Gastroesophageal sphincter (tissue), 4 donors: ENCODE measurements around the gene RAB8A. TPM values are rescaled to one million over a fixed set of nuclear protein-coding genes. Genes with fewer than 3 reads are reported as not detected.

Source experiments
- ATAC-seq: fragments of 150-250 bp; one replicate; pipeline ENCODE4 v1.9.1; 2016; ENCODE audit warnings: mild to moderate bottlenecking, moderate library complexity
- H3K27ac ChIP-seq, 4 donors: fragments of 200-600 bp; sonication (generic) in 3 of 4; 1 replicate in 3 of 4; 2 replicates in 1 of 4; pipeline ENCODE4 v1.5.1; 2016 to 2019
- H3K27me3 ChIP-seq: fragments of 200-600 bp; sonication (generic); one replicate; pipeline ENCODE4 v1.5.1; 2019
- H3K36me3 ChIP-seq, 2 donors: fragments of 200-600 bp; sonication (generic); one replicate each; pipeline ENCODE4 v1.5.1; 2019; ENCODE audit warnings: control low read depth in 1 of 2
- H3K4me1 ChIP-seq, 3 donors: fragments of 200-600 bp; sonication (generic); 1 replicate in 2 of 3; 2 replicates in 1 of 3; pipeline ENCODE4 v1.5.1; 2016 to 2019; ENCODE audit warnings: control low read depth in 2 of 3
- H3K4me3 ChIP-seq, 2 donors: fragments of 200-600 bp; sonication (generic); one replicate each; pipeline ENCODE4 v1.5.1; 2019; ENCODE audit warnings: mild to moderate bottlenecking in 1 of 2, moderate library complexity in 1 of 2
- H3K9me3 ChIP-seq, 3 donors: fragments of 200-600 bp; sonication (generic); one replicate each; pipeline ENCODE4 v1.5.1; 2017 to 2019; ENCODE audit warnings: control low read depth in 2 of 3
- EP300 ChIP-seq: sonication (generic); formaldehyde crosslinking; IDR thresholded peaks from one replicate; pipeline ENCODE4 v1.6.1; 2017; ENCODE audit warnings: antibody characterized with exemption, mild to moderate bottlenecking
- POLR2A ChIP-seq, 2 donors: fragments of 450-650 bp; IDR thresholded peaks; one replicate each; pipeline ENCODE4 v1.6.1; 2017; ENCODE audit warnings: antibody characterized with exemption in 2 of 2, mild to moderate bottlenecking in 2 of 2, moderate library complexity in 1 of 2
- POLR2AphosphoS5 ChIP-seq: sonication (generic); formaldehyde crosslinking; IDR thresholded peaks from one replicate; pipeline ENCODE4 v1.6.1; 2017; ENCODE audit warnings: antibody characterized with exemption
- WGBS, 2 donors: methylation state at CpG; one replicate each; pipeline ENCODE4 v1.1.5; 2018; ENCODE audit warnings: low coverage in 1 of 2; 5-methylcytosine and 5-hydroxymethylcytosine counted together
- total RNA-seq, 4 donors: library from RNA; depleted of rRNA; stranded (reverse); fragments of >200 nt; gene quantifications; one replicate each; pipeline ENCODE4 v1.1.0, GENCODE V29; 2016
- TF ChIP-seq, protein P1 (sequence below), 4 experiments: fragments of 200-600 bp in 2 of 4; fragments of 450-650 bp in 2 of 4; sonication (generic) in 1 of 4; IDR thresholded peaks; one replicate each; pipeline ENCODE4 v1.5.1; 2017 to 2019; ENCODE audit warnings: antibody characterized with exemption in 4 of 4, mild to moderate bottlenecking in 2 of 4, moderate library complexity in 2 of 4

Gene RAB8A
- total RNA-seq, 4 donors from 2014 or later: 32.4 to 52.5 (median 44.9) TPM

DNA sequence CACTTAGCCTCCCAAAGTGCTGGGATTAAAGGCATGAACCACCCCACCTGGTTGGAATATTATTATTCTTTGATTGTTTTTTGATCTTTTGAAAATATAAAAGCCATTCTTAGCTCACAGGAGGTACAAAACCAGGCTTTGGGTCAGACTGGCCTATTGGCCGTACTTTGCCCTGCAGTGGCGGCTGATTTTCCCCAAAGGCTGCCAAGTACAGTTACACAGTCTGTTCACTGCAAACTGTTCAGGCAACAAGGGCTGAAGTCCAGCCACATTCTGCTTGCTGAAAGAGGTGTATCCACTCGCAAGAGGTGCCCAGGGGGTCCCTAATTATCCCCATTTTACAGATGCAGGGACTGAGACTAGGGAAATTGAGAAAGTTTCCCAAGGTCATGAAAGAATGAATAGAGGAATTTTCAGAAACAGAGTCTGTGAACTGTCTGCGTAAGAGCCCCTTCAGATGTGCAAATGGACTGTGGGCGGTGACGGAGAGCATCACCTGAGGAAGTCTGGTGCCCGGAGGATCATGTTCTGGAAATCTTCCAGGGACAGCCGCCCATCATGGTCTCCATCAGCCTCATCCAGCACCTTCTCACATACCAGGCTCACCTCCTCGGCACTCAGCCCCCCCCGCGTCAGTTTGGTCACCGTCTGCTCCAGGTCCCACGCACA is 52.7 kb downstream of the RAB8A start:
- WGBS, 2 donors: 60 to 81% methylated on average over 1 to 9 of the region's 13 CpGs
- Histone ChIP-seq H3K27ac (no peak overlapping the region), H3K4me1 (no peaks in the 10 kb centered on the region), H3K9me3 (no peaks in the 10 kb centered on the region), H3K4me3 (no peak overlapping the region), H3K36me3 (no peaks in the 10 kb centered on the region), H3K27me3 (no peaks in the 10 kb centered on the region)
- no peak for ATAC-seq
- TF ChIP-seq, protein P1, sequence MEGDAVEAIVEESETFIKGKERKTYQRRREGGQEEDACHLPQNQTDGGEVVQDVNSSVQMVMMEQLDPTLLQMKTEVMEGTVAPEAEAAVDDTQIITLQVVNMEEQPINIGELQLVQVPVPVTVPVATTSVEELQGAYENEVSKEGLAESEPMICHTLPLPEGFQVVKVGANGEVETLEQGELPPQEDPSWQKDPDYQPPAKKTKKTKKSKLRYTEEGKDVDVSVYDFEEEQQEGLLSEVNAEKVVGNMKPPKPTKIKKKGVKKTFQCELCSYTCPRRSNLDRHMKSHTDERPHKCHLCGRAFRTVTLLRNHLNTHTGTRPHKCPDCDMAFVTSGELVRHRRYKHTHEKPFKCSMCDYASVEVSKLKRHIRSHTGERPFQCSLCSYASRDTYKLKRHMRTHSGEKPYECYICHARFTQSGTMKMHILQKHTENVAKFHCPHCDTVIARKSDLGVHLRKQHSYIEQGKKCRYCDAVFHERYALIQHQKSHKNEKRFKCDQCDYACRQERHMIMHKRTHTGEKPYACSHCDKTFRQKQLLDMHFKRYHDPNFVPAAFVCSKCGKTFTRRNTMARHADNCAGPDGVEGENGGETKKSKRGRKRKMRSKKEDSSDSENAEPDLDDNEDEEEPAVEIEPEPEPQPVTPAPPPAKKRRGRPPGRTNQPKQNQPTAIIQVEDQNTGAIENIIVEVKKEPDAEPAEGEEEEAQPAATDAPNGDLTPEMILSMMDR (IDR thresholded peaks at IDR 0.05): no peak
- no peak for TF ChIP-seq POLR2AphosphoS5
- no peak for TF ChIP-seq POLR2A (IDR thresholded peaks at IDR 0.05)
- TF ChIP-seq EP300: no peak

DNA sequence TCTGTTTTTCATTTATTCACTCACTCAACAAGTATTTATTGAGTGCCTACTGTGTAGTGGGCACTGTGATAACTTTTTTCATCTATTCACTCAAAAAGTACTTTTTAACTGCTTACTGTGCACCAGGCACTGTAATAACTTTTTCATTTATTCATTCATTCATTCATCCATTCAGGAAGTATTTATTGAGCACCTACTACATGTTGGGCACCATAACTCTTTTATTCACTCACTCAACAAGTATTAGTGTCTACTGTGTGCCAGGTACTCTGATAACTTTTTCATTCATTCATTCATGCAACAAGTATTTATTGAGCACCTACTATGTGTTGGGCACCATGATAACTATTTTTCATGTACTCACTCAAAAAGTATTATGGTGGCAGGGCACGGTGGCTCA is 54.7 kb downstream of the RAB8A start:
- Histone ChIP-seq H3K36me3 (no peaks in the 10 kb centered on the region), H3K27me3 (no peaks in the 10 kb centered on the region), H3K4me3 (no peak overlapping the region), H3K9me3 (no peaks in the 10 kb centered on the region), H3K4me1 (no peaks in the 10 kb centered on the region), H3K27ac (no peak overlapping the region)
- 100% methylated on average over 1 of the region's 1 CpG for WGBS, 2 donors
- TF ChIP-seq EP300 (no peak), POLR2A (IDR thresholded peaks at IDR 0.05) (no peak), POLR2AphosphoS5 (no peak)
- TF ChIP-seq, protein P1 (IDR thresholded peaks at IDR 0.05): no peak
- ATAC-seq: no peak

DNA sequence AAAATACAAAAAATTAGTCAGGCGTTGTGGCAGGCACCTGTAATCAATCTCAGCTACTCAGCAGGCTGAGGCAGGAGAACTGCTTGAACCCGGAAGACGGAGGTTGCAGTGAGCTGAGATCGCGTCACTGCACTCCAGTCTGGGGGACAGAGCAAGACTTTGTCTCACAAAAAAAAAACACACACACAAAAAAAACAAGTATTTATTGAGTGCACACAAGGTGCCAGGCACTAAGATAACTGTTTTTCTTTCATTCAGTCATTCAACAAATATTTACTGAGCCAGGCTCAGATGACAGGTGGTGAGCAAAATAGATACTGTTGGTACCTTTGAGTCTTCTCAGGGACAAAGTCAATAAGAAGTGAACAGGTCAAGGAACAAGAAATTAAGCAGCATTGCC is 55.4 kb downstream of the RAB8A start:
- H3K36me3 ChIP-seq: no peaks in the 10 kb centered on the region
- no peaks in the 10 kb centered on the region for H3K4me1 ChIP-seq
- WGBS, 2 donors: 93% methylated on average over 3 to 5 of the region's 5 CpGs
- H3K27me3 ChIP-seq: no peaks in the 10 kb centered on the region
- TF ChIP-seq EP300: no peak
- no peak for TF ChIP-seq POLR2AphosphoS5
- no peak for TF ChIP-seq POLR2A (IDR thresholded peaks at IDR 0.05)
- TF ChIP-seq, protein P1 (IDR thresholded peaks at IDR 0.05): no peak
- no peak overlapping the region for H3K27ac ChIP-seq
- H3K4me3 ChIP-seq: no peak overlapping the region
- no peaks in the 10 kb centered on the region for H3K9me3 ChIP-seq
- ATAC-seq: no peak

DNA sequence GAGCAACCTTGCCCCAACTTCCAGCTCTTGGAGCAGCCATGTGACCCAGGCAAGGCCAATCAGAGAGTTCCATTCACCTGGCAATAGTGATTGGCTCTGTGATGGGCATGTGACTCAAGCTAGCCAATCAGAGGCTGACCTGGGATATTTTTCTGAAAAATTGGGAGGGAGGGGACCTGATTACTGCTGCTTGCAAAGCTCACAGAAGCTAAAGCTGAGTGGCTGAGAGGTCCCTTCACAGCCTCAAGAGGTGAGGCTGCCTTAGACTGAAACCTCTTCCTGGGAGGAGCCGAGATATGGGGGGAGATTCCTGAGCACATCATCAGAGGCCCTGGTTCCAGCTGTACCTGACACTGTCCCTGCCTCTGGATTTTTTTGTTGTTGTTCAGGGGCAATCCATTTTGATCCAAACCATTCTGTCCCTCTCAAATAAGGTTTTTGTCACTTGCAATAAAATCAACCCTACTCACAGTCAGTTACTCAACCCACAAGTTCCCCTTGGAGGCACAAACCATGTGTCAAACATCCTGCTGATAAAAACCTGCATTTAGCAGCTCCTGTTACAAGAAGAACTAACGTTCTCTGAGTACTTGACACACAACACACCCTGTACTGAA is 56.9 kb downstream of the RAB8A start:
- no peak for ATAC-seq
- no peaks in the 10 kb centered on the region for H3K36me3 ChIP-seq
- H3K4me3 ChIP-seq: no peak overlapping the region
- no peaks in the 10 kb centered on the region for H3K4me1 ChIP-seq
- no peak overlapping the region for H3K27ac ChIP-seq
- peaks cover 6% of the 10 kb centered on the region for H3K27me3 ChIP-seq
- TF ChIP-seq, protein P1 (IDR thresholded peaks at IDR 0.05): no peak
- no peak for TF ChIP-seq POLR2A (IDR thresholded peaks at IDR 0.05)
- TF ChIP-seq EP300: no peak
- TF ChIP-seq POLR2AphosphoS5: no peak
- no peaks in the 10 kb centered on the region for H3K9me3 ChIP-seq
- 60 to 63% methylated on average over 2 of the region's 2 CpGs for WGBS, 2 donors

DNA sequence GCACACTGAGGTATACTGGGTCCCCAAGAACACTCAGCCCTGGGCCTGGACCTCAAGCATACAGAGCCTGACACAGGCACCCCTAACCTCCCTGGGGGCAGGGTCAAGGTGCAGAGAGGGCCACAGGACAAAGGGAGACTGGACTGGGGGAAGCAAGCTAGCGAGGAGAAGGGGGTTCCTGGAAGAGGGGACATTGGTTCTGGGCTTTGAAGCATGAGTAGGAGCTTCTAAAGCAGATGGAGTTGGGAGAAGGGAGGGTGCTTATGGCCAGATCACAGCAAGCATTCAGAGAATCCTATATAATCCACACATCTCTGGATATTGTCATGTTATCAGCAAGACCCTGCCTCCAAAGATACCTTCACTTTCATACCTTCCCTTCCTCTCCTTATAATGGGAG is 58.4 kb downstream of the RAB8A start:
- no peak for TF ChIP-seq POLR2AphosphoS5
- no peak for TF ChIP-seq POLR2A (IDR thresholded peaks at IDR 0.05)
- no peak for TF ChIP-seq EP300
- TF ChIP-seq, protein P1 (IDR thresholded peaks at IDR 0.05): no peak
- peaks cover 0 to 4% (median 0%) of the 10 kb centered on the region in 3 donors for H3K9me3 ChIP-seq
- ATAC-seq: no peak
- no peak overlapping the region for H3K27ac ChIP-seq
- H3K4me1 ChIP-seq: no peaks in the 10 kb centered on the region
- H3K4me3 ChIP-seq: no peak overlapping the region
- 88% methylated on average over 1 of the region's 1 CpG; no CpG with 5 or more reads in 1 of the 2 donors for WGBS, 2 donors
- no peaks in the 10 kb centered on the region for H3K36me3 ChIP-seq
- peaks cover 14% of the 10 kb centered on the region for H3K27me3 ChIP-seq
